HG02981 (cell line): ENCODE measurements around the gene PTPRE.

Source experiments
- ATAC-seq: cut with Tn5 transposase; IDR thresholded peaks from one replicate; pipeline ENCODE4 v1.9.1; 2021; ENCODE audit warnings: mild to moderate bottlenecking, moderate library complexity; ENCODE audit not compliant: unreplicated experiment

The PTPRE gene

GRCh38 chr10:127907411-127908105, 655 bp downstream of the PTPRE start:
- ATAC-seq, result no peak

GRCh38 chr10:127908106-127908958, 1.4 kb downstream of the PTPRE start:
- no peak for ATAC-seq

DNA sequence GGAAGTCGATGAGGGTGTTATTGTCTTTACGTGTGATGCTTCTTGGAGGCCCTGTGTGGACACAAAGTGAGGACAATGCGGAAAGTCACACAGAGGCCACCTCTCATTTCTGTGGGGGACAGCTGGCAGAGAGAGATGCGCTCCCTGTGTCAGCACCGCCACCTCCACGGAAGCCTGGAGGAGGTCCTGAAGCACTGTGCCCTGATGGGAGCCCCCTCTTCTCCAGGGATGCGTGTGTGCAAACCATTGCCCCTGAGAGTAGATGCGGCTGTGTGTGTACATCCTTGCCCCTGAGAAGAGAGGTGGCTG, 2.0 kb downstream of the PTPRE start:
- no peak for ATAC-seq

DNA sequence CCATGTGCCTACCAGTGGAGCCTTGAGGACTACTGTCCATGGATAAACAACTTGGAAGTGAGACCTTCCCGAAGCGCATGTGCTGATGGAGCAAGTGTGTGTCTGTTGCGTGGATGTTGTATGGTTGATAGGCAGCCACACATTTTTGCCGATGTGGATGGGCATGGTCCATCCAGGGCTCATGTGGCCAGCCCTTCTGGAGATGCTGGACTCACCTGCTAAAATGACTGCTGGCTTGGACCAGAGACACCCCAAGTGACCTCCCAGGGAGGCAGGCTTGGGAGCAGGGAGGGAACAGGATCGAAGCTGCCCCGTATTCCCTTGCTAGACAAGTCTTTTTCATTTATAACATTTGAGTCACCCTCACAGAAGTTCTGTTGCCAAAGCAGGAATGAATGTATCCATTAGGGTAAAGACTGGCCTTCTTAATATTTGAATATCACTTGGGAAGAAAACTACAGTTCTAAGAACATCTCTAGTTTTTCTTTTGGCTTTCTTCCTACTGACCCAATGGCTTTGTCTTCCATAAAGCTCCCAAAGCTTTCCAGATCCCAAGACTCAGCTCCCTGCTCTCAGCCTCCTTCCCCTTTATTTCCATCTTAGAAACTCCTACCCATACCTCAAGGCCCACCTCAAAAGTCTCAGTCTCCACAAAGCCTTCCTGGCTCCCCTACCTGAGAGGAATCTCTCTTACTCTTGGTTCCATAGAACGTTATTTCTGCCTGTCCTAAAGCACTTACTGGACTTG, 3.0 kb downstream of the PTPRE start:
- no peak for ATAC-seq

DNA sequence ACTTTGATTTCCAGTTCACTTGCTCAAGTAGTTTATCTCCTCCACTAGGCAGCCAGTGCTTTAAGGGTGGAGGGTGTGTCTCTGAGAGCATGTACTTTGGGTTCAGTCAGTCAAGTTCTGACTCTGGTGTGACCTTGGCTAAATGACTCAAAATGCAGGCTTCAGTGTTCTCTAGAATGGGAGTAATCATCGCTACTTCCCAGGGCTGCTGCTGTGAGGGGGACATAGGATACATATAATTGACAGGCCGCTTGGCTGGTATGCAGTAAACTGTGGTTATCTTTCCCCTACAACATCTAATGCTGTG, 3.5 kb downstream of the PTPRE start:
- no peak for ATAC-seq

GRCh38 chr10:127911218-127911866, 4.4 kb downstream of the PTPRE start:
- ATAC-seq, result no peak

GRCh38 chr10:127911867-127912257, 5.0 kb downstream of the PTPRE start:
- ATAC-seq, result no peak

- no peak for ATAC-seq
These were observed 5.9 kb downstream of the PTPRE start for GRCh38 chr10:127912607-127913367.

DNA sequence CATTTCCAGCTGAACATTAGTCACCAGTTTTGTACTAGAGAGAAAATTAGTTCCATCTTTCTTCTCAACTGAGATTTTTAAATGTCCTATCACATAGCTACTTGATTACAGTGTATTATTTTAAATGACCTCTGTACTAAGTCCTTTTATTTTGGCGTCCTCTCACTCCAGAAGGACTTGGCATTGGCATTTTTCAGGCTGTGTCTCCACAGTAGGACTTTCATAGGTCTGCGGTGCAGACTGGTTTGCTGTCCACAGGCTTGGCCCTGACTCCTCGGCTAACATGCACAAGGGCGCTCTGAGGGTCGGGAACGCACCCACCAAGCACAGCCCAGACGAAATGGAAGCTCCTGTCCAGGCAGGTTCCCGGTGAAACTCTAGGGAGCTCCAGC, 6.5 kb downstream of the PTPRE start:
- no peak for ATAC-seq

GRCh38 chr10:127915324-127915723, 8.4 kb downstream of the PTPRE start:
- no peak for ATAC-seq

DNA sequence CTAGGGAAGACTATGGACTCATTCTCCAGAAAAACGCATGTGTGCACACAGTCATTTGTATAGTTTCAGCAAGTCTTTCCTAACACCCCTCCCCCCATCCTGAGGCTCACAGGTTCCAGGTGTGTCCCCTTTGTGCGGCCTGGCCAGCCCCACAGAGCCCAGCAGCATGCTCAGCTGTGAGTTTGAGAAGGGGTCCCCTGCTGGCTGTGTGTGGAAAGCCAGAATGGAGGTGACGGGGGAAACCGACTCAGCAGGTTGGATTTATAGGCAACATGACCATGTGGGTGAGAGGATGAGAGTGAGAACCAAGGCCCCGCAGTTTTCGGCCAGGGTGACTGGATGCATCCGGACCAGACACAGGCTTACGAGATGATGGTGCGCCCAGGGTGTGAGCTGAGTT, 9.9 kb downstream of the PTPRE start:
- ATAC-seq, result no peak

- no peak for ATAC-seq
These were observed 11.7 kb downstream of the PTPRE start for GRCh38 chr10:127918572-127918971.

GRCh38 chr10:127919418-127920271, 12.7 kb downstream of the PTPRE start:
- ATAC-seq, result no peak

DNA sequence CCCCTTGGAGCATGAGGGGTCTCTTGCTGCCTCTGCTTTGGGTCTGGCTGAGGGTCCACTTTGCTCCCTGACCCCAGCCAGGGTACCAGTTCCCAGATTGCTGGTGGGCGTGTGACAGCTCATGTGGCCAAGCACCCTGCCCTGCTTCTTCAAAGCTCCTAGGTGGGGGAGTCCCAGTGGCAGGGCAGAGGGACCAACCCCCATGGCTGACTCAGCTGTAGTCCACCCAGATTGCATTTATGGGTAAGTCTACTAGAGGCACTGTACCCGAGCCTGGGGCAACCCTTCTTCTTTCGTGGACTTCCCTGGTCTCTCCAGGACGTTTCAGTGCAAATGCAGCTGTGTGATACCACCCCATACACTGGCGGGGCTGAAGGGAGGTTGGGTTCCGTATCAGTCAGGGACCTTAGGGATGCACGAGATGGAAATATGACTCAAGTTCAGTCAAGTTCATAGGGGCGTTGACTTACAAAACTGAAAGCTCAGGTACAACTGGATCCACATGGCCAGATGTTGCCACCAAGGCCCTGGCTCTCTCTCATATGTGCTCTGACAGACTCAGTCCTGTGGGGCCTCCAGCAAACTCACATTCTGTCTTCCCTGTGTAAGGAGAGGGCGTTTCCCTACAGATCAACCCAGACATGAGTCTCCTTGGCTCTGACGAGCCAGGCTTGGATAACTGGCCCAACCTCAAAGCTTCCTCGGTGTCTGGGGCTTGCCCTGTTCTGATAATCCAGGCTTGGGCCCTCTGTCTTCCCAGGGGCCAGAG, 13.6 kb downstream of the PTPRE start:
- ATAC-seq, result no peak

DNA sequence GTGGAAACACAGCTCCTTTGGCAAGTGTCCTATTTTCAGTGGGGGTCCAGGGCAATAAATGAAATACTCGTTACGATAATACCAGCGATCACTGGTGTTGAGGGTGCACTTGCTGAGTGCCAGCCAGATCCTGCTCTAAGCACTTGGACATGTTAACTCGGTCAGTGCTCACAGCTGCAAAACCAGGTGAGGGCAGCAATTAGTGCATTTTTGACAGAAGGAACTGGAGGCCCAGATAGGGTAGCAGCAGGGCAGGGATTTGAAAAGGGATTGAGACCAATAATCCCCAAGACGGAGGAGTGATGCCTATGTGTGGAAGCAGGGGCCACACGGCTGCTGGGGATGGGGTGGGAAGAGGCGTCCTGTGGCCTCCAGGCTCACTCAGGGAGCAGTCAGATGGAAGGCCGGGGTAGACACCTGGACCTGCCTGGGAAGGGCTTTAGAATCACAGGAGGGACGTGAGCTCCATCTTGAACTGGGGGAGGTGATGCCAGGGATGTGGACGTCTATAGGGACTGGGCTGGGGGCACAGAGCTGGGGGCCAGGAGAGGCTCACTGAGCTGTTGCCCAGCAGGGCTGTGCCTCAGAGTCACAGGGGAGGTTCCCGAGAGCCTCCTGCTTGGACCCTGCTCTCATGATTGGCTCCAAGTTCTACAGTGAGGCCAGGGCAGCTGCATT, 14.3 kb downstream of the PTPRE start:
- ATAC-seq, result no peak

- ATAC-seq, result no peak
These were observed 14.8 kb downstream of the PTPRE start for GRCh38 chr10:127921753-127922145.

DNA sequence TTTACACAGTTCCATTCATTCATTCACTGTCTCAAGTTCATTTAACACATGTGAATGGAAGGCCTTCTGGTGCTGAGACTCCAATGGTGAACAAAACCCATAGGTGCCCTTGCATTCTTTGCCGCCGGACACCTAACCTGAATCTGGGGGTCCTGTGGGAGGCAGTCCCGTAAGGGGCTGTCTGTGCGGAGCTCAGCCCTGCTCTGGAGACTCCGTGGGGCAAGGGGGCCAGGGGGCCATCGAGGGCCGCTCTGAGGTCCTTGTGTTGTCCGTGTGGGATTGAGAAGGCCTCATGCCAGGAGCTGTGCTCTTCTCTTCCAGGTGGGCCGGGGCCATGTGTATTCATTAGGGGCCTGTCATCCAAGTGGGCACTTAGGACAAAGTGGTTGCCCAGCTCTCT, 15.3 kb downstream of the PTPRE start:
- no peak for ATAC-seq

DNA sequence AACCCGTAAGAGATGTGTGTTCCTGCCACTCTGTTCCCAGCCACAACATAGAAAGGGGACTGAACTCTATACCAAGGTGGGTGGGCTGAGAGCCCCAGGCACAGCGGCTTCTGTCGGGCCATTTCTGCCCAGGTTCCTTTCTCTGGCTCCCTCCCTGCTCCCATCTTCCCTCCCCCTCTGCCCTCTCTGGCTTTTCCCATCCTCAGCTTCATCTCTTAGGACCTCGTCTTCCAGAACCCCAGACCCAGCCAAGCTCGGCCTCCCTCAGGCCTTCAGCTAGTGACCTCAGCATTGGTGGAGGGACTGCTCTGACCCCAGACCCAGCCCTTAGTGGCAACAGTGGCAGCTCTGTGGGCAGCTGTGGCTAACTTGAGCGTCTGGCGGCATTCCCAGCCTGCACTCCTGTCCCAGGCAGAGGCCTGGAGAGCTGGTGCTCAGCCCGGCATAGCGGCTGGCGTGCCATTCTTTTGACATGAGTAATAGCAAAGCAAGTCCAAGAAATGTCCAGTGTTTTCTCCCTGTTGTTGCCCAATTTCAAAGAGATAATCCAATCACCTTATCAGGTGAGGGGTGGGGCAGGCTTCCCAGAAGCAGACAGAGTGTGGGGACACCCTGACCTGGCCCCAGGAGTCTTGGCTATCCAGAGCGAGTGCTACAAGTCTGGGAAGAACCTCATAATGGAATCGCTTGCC, 15.9 kb downstream of the PTPRE start:
- ATAC-seq, result no peak
